ENCODE results near the gene EYS. TPM values are rescaled to one million over a fixed set of nuclear protein-coding genes. Genes with fewer than 3 reads are reported as not detected.

The EYS gene
- polyA plus RNA-seq, 1 of the 3 experiments (the other 2 are of a cell fraction) = 0.05 TPM

DNA sequence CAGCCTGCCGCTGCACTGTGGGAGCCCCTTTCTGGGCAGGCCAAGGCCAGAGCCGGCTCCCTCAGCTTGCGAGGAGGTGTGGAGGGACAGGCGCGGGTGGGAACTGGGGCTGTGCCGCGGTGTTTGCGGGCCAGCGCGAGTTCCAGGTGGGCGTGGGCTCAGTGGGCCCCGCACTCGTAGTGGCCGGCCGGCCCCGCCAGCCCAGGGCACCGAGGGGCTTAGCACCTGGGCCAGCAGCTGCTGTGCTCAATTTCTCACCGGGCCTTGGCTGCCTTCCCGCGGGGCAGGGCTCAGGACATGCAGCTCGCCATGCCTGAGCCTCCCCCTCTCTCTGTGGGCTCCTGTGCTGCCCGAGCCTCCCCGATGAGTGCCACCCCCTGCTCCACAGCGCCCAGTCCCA, 1683.3 kb downstream of the EYS start:
- Histone ChIP-seq H3K9me2 (no peaks in the 10 kb centered on the region), H2AFZ (ENCODE audit: low read depth) (no peak overlapping the region), H3K4me2 (no peak overlapping the region), H4K20me1 (ENCODE audit: insufficient read depth) (no peaks in the 10 kb centered on the region), H3K9ac (no peak overlapping the region), H3K4me1 (ENCODE audit: control insufficient read depth in 1 of 2, insufficient read depth in 2 of 2, low read depth in 1 of 2, low read length in 1 of 2) (no peaks in the 10 kb centered on the region), H3K79me2 (ENCODE audit: insufficient read depth) (no peaks in the 10 kb centered on the region), H3F3A (replicated peaks; ENCODE audit: insufficient read depth) (no peaks in the 10 kb centered on the region), H3K27ac (ENCODE audit: low read depth in 2 of 2, low read length in 1 of 2) (no peak overlapping the region), H3K27me3 (ENCODE audit: insufficient read depth) (no peaks in the 10 kb centered on the region), H3K36me3 (replicated peaks in 1 of 2; ENCODE audit: control insufficient read depth in 1 of 2, insufficient read depth in 2 of 2, low read length in 1 of 2) (no peaks in the 10 kb centered on the region), H3K9me3 (no peaks in the 10 kb centered on the region), H3K4me3 (ENCODE audit: low read depth in 2 of 2, low read length in 1 of 2) (no peak overlapping the region)
- TF ChIP-seq TAF1 (IDR thresholded peaks at IDR 0.05; ENCODE audit: borderline replicate concordance, low read depth, low read length) (no peak), RCOR1 (IDR thresholded peaks at IDR 0.05; ENCODE audit: low read length) (no peak), FOXJ3 (CRISPR knock-in tag; IDR thresholded peaks at IDR 0.05) (no peak), TEAD4 (IDR thresholded peaks at IDR 0.05; ENCODE audit: borderline replicate concordance, insufficient read depth) (no peak), CHD2 (IDR thresholded peaks at IDR 0.05; ENCODE audit: low read length, partially characterized antibody) (no peak), MEF2A (IDR thresholded peaks at IDR 0.05; ENCODE audit: borderline replicate concordance, low read depth) (no peak), MXI1 (IDR thresholded peaks at IDR 0.05; ENCODE audit: low read depth, low read length) (no peak), EP300 (IDR thresholded peaks at IDR 0.05; ENCODE audit: borderline replicate concordance in 1 of 2, low read depth in 1 of 2, low read length in 1 of 2) (no peak), RXRA (IDR thresholded peaks at IDR 0.05; ENCODE audit: borderline replicate concordance, low read depth) (no peak)
- TF ChIP-seq, protein P1, sequence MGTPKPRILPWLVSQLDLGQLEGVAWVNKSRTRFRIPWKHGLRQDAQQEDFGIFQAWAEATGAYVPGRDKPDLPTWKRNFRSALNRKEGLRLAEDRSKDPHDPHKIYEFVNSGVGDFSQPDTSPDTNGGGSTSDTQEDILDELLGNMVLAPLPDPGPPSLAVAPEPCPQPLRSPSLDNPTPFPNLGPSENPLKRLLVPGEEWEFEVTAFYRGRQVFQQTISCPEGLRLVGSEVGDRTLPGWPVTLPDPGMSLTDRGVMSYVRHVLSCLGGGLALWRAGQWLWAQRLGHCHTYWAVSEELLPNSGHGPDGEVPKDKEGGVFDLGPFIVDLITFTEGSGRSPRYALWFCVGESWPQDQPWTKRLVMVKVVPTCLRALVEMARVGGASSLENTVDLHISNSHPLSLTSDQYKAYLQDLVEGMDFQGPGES (IDR thresholded peaks at IDR 0.05; ENCODE audit: low read depth, low read length) = no peak
- TF ChIP-seq, protein P2, sequence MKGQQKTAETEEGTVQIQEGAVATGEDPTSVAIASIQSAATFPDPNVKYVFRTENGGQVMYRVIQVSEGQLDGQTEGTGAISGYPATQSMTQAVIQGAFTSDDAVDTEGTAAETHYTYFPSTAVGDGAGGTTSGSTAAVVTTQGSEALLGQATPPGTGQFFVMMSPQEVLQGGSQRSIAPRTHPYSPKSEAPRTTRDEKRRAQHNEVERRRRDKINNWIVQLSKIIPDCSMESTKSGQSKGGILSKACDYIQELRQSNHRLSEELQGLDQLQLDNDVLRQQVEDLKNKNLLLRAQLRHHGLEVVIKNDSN (IDR thresholded peaks at IDR 0.05; ENCODE audit: borderline replicate concordance, low read depth) = no peak
- no peak for DNase-seq
- ChIA-PET CTCF (interaction anchor here (1.0 to 1.3 kb wide), 2 partner anchors 11 to 307 kb away, joined by 3 to 9 read pairs; no protein-coding TSS in a partner anchor), POLR2A (no interaction called here)
- WGBS (ENCODE audit: low lambda C conversion rate) = 96% methylated on average over 5 of the region's 24 CpGs

DNA sequence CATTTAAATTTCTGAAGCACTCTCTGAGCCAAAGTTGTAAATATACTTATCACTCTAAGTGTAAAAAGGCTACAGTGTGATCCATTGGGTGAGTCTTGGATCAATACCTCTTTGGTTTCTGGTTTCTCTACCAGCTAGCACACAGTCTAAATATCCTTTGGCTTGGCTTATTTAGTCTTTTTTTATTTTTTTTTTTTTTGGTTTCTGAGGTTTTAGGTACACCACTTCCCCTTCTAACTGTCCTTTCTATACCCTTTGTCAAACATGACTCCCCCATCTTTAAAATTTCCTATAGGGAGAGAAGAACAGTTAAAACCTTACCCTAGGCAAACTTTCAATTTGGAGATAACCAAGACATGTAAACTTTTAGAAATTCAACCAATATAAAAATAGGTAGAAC, 1692.4 kb downstream of the EYS start:
- H3K4me1 ChIP-seq (ENCODE audit: control insufficient read depth in 1 of 2, insufficient read depth in 2 of 2, low read depth in 1 of 2, low read length in 1 of 2) = no peaks in the 10 kb centered on the region; a peak in 2 of 4 replicates
- no peak overlapping the region for H3K4me3 ChIP-seq (ENCODE audit: low read depth in 2 of 2, low read length in 1 of 2)
- H3K9me3 ChIP-seq = no peaks in the 10 kb centered on the region
- no peaks in the 10 kb centered on the region for H3F3A ChIP-seq (replicated peaks; ENCODE audit: insufficient read depth)
- no peaks in the 10 kb centered on the region for H3K9me2 ChIP-seq
- no peak for DNase-seq
- no peaks in the 10 kb centered on the region for H3K79me2 ChIP-seq (ENCODE audit: insufficient read depth)
- no peak overlapping the region for H3K9ac ChIP-seq
- H3K36me3 ChIP-seq (replicated peaks in 1 of 2; ENCODE audit: control insufficient read depth in 1 of 2, insufficient read depth in 2 of 2, low read length in 1 of 2) = no peaks in the 10 kb centered on the region
- no peak overlapping the region for H2AFZ ChIP-seq (ENCODE audit: low read depth)
- no peak overlapping the region for H3K27ac ChIP-seq (ENCODE audit: low read depth in 2 of 2, low read length in 1 of 2)
- CTCF ChIA-PET = interaction anchor here (3.8 kb wide), 1 partner anchor 316 kb away, joined by 20 read pairs; no protein-coding TSS in a partner anchor
- H4K20me1 ChIP-seq (ENCODE audit: insufficient read depth) = no peaks in the 10 kb centered on the region
- H3K27me3 ChIP-seq (ENCODE audit: insufficient read depth) = no peaks in the 10 kb centered on the region
- POLR2A ChIA-PET = interaction anchor here (0.6 kb wide), 1 partner anchor 110 kb away, joined by 4 read pairs; no protein-coding TSS in a partner anchor
- no peak overlapping the region for H3K4me2 ChIP-seq
- TF ChIP-seq TEAD4 (IDR thresholded peaks at IDR 0.05; ENCODE audit: borderline replicate concordance, insufficient read depth) (no peak), FOXM1 (IDR thresholded peaks at IDR 0.05; ENCODE audit: low read depth) (no peak), SMC3 (IDR thresholded peaks at IDR 0.05; ENCODE audit: low read depth, low read length) (no peak), JUND (IDR thresholded peaks at IDR 0.05) (no peak), TAF1 (IDR thresholded peaks at IDR 0.05; ENCODE audit: borderline replicate concordance, low read depth, low read length) (no peak), GABPA (IDR thresholded peaks at IDR 0.05; ENCODE audit: low read depth) (no peak), FOXJ3 (CRISPR knock-in tag; IDR thresholded peaks at IDR 0.05) (no peak), RCOR1 (IDR thresholded peaks at IDR 0.05; ENCODE audit: low read length) (no peak), FOSL2 (IDR thresholded peaks at IDR 0.05; ENCODE audit: borderline replicate concordance, low read depth) (no peak), YY1 (IDR thresholded peaks at IDR 0.05; ENCODE audit: low read depth) (no peak), MEF2A (IDR thresholded peaks at IDR 0.05; ENCODE audit: borderline replicate concordance, low read depth) (no peak), TCF12 (IDR thresholded peaks at IDR 0.05) (no peak)
- TF ChIP-seq, protein P3, sequence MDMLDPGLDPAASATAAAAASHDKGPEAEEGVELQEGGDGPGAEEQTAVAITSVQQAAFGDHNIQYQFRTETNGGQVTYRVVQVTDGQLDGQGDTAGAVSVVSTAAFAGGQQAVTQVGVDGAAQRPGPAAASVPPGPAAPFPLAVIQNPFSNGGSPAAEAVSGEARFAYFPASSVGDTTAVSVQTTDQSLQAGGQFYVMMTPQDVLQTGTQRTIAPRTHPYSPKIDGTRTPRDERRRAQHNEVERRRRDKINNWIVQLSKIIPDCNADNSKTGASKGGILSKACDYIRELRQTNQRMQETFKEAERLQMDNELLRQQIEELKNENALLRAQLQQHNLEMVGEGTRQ (IDR thresholded peaks at IDR 0.05; ENCODE audit: borderline replicate concordance, low read depth, low read length) = no peak
- TF ChIP-seq, protein P4, sequence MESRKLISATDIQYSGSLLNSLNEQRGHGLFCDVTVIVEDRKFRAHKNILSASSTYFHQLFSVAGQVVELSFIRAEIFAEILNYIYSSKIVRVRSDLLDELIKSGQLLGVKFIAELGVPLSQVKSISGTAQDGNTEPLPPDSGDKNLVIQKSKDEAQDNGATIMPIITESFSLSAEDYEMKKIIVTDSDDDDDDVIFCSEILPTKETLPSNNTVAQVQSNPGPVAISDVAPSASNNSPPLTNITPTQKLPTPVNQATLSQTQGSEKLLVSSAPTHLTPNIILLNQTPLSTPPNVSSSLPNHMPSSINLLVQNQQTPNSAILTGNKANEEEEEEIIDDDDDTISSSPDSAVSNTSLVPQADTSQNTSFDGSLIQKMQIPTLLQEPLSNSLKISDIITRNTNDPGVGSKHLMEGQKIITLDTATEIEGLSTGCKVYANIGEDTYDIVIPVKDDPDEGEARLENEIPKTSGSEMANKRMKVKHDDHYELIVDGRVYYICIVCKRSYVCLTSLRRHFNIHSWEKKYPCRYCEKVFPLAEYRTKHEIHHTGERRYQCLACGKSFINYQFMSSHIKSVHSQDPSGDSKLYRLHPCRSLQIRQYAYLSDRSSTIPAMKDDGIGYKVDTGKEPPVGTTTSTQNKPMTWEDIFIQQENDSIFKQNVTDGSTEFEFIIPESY (IDR thresholded peaks at IDR 0.05; ENCODE audit: borderline replicate concordance, low read depth) = no peak
- TF ChIP-seq, protein P5, sequence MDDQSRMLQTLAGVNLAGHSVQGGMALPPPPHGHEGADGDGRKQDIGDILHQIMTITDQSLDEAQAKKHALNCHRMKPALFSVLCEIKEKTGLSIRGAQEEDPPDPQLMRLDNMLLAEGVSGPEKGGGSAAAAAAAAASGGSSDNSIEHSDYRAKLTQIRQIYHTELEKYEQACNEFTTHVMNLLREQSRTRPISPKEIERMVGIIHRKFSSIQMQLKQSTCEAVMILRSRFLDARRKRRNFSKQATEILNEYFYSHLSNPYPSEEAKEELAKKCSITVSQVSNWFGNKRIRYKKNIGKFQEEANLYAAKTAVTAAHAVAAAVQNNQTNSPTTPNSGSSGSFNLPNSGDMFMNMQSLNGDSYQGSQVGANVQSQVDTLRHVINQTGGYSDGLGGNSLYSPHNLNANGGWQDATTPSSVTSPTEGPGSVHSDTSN (IDR thresholded peaks at IDR 0.05) = no peak

All from SK-N-SH (cell line).